22Rv1 (cell line): ENCODE measurements around the gene SLC66A1.

Source experiments
- H3K27ac ChIP-seq: fragments of 450-650 bp; 2 replicates; pipeline ENCODE4 v1.5.1; 2017
- CTCF ChIP-seq: fragments of 450-650 bp; IDR thresholded peaks from 2 replicates; pipeline ENCODE4 v1.5.1; 2017; ENCODE audit warnings: mild to moderate bottlenecking
- ZFX ChIP-seq: fragments of 450-650 bp; IDR thresholded peaks from 2 replicates; pipeline ENCODE4 v1.6.1; 2017; ENCODE audit warnings: antibody characterized with exemption, borderline replicate concordance

Gene SLC66A1

DNA sequence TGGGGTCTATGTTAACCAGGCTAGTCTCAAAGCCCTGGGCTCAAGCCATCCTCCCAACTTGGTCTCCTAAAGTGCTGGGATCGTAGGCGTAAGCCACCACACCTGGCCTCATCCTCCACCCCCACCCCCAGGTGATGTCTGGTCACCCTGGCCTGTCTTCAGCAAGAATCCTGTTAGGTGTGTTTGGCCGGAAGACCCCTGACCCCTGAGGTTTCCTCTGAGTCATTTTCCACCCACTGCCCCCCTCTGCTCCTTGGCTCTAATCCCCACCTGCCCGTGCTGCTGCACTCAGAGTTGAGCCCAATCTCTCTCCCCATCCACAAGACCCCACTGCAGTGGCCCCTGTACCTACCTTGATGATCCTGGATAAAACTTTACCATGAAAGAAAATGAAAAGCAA lies 25.2 kb downstream of the SLC66A1 start:
- TF ChIP-seq CTCF (no peak), ZFX (no peak)
- H3K27ac ChIP-seq: no peak overlapping the region

GRCh38 chr1:19338323-19338762 lies 26.2 kb downstream of the SLC66A1 start:
- TF ChIP-seq ZFX (no peak), CTCF (no peak)
- no peak overlapping the region for H3K27ac ChIP-seq

DNA sequence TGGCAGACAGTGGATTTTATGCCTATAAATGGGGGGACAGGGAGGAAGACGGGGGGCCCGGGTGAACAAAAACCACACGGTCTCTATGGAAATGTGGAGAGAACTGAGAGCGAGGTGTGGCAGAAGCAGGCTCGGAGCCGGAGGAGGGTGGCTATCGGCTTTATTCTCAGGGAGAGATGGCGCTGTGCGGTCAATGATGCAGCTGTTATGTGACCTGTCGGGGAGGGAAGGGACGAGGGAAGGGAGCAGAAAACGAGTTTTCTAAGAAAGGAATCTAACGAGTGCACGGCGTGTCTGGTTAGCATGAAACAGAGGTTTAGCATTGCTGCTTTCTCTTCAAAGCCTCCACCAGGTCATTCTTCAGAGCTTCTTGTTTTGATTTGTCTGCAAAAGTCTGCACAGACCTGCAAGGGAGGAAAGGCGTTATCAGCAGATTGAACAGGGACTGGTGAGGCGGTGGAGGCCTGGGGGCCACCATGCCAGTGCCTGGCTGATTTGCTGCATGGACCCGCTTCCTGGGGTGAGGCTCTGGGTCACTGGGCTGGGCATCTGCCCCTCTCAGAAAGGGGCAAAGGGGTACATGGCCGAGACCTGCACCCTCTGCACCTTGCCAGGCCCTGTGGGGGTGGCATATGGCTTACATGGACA lies 27.2 kb downstream of the SLC66A1 start:
- H3K27ac ChIP-seq: no peak overlapping the region
- TF ChIP-seq ZFX (no peak), CTCF (no peak)

DNA sequence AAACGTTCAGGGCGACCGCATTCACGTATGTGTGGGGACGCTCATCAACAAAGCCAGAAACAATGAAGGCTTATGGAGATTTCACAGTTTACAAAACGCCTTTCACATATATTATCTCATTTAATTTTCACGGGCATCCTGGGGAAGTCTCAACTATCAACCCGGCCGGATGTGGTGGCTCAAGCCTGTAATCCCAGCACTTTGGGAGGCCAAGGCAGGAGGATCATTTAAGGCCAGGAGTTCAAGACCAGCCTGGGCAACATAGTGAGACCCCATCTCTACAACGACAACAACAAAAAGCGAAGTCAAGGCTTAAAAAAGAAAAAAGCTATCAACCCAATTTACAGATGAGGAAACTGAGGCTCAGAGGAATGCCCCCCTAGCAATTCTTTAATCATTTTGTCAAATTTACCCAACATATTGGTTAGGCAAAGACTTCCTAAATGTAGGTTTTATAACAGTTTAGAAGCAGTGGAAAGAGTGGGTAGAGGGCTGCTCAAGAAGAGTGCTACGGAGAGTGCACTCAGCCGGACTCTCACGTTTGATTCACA lies 28.3 kb downstream of the SLC66A1 start:
- H3K27ac ChIP-seq: no peak overlapping the region
- TF ChIP-seq ZFX (no peak), CTCF (no peak)

- no peak overlapping the region for H3K27ac ChIP-seq
- TF ChIP-seq CTCF (peak; percentile 94), ZFX (no peak)
Measured at GRCh38 chr1:19341201-19342061, 29.3 kb downstream of the SLC66A1 start.

- TF ChIP-seq CTCF (no peak), ZFX (no peak)
- H3K27ac ChIP-seq: no peak overlapping the region
Measured at GRCh38 chr1:19342062-19342750, 30.1 kb downstream of the SLC66A1 start.
